Adrenal gland (tissue), 12 donors: Measurements from ENCODE around the gene HPS1. TPM values are rescaled to one million over a fixed set of nuclear protein-coding genes. Genes with fewer than 3 reads are reported as not detected.

Experiments used
- DNase-seq, 7 donors: peaks; one replicate each; pipeline ENCODE4 v3.0.0-alpha.2; 2019 to 2020
- H3K27ac ChIP-seq, 5 donors: fragments of 200-600 bp; sonication (generic) in 4 of 5; 1 replicate in 3 of 5; 2 replicates in 2 of 5; pipeline versions ENCODE4 v1.5.1 to v1.8.0; 2016 to 2020; ENCODE audit warnings: mild to moderate bottlenecking in 1 of 5
- H3K27me3 ChIP-seq: fragments of 200-600 bp; 2 replicates; pipeline ENCODE4 v1.8.0; 2021
- H3K36me3 ChIP-seq, 2 donors: fragments of 200-600 bp; replicated peaks in 1 of 2; 1 replicate in 1 of 2; 2 replicates in 1 of 2; pipeline versions ENCODE4 v1.5.1 to v1.8.0; 2018 to 2022
- H3K4me1 ChIP-seq, 2 donors: fragments of 200-600 bp; replicated peaks in 1 of 2; 1 replicate in 1 of 2; 2 replicates in 1 of 2; pipeline versions ENCODE4 v1.5.1 to v1.8.0; 2018 to 2021
- H3K4me3 ChIP-seq, 4 donors: fragments of 200-600 bp; sonication (generic) in 3 of 4; one replicate each; pipeline ENCODE4 v1.5.1; 2016 to 2018
- H3K9me3 ChIP-seq, 3 donors: fragments of 200-600 bp; sonication (generic) in 1 of 3; replicated peaks in 1 of 3; 1 replicate in 2 of 3; 2 replicates in 1 of 3; pipeline versions ENCODE4 v1.5.1 to v1.8.0; 2016 to 2021
- POLR2A ChIP-seq, 2 donors: fragments of 450-650 bp; IDR thresholded peaks; one replicate each; pipeline ENCODE4 v1.6.1; 2017; ENCODE audit warnings: antibody characterized with exemption in 2 of 2, mild to moderate bottlenecking in 2 of 2, moderate library complexity in 1 of 2
- WGBS, 4 donors: extraction: QIAGEN DNeasy Blood & Tissue Kit in 2 of 4; methylation state at CpG; one replicate each; pipeline versions ENCODE4 v1.1.5 to v1.1.7; 2013 to 2017; 5-methylcytosine and 5-hydroxymethylcytosine counted together
- intact Hi-C, 2 donors: fragments of 100-400 bp; cut with DNase I; formaldehyde crosslinking; loops; one replicate each; pipeline versions ENCODE4 v1.14.1 to v1.15.0; 2022 to 2023
- polyA plus RNA-seq, 3 donors: library from polyadenylated mRNA; stranded (reverse); fragments of 200-250 nt in 2 of 3; fragments of 350-450 nt in 1 of 3; fragmentation: Illumina TruSeq in 1 of 3; extraction: RNeasy Lipid Tissue Mini Kit (QIAGEN cat#74804) in 1 of 3; gene quantifications; one replicate each; pipeline ENCODE4 v1.2.3, GENCODE V29; 2013 to 2014
- total RNA-seq, 9 donors: library from RNA; depleted of rRNA in 4 of 9; stranded (reverse); fragments of >200 nt in 4 of 9; fragments of 120-200 nt in 1 of 9; fragmentation: NEBNext Ultra II Directional in 1 of 9; extraction: Animal tissue kit (Norgen Biotek cat#: 25700) in 1 of 9; gene quantifications; one replicate each; pipeline versions ENCODE4 v1.1.0 to v1.2.4, GENCODE V29; 2013 to 2023
- TF ChIP-seq, protein P1 (sequence below), 6 experiments: fragments of 450-650 bp in 4 of 6; fragments of 200-600 bp in 2 of 6; sonication (generic) in 1 of 6; IDR thresholded peaks; 1 replicate in 5 of 6; 2 replicates in 1 of 6; pipeline versions ENCODE4 v1.5.1 to v1.8.0; 2016 to 2021; ENCODE audit warnings: antibody characterized with exemption in 6 of 6, mild to moderate bottlenecking in 2 of 6, moderate library complexity in 1 of 6
- donor health status: healthy with polysubstance abuse.
- donor health status: Bipolar disorder and iron deficiency.
- donor health status: DM: yes; HTN: yes; CAD: no.
- donor health status: DM: no; HTN: no; CAD: no.
- donor health status: DM: no; HTN: no; CAD: no.
- donor health status: DM: yes; HTN: yes; CAD: no.

The HPS1 gene
- total and polyA plus RNA-seq, 12 donors = 28.6 to 95.6 (median 70.3) TPM

DNA sequence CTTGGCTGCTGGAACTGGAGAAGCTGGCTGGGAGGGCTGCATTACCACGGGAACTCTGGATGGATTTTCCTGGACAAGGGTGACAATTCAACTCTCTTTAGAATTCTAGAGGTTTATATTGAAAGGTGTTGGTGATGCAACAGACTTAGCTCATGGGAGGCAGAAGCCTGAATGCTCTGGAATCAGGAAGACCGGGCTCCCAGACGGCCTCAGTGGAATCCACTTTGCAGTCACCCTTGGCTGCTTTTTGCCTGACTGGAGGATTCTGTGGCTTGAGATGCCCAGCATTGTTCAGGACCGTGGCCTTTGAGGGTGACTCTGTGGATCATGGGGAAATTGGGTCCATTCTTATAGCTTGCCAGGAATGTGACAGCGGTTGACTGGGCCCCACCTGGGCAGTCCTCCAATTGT lies 64.0 kb downstream of the HPS1 start:
- Histone ChIP-seq H3K4me3 (no peak overlapping the region), H3K36me3 (peaks cover 0 to 3% of the 10 kb centered on the region in 2 donors), H3K27ac (peak overlapping the region in 2 of 5 donors; percentile 31 to 82), H3K9me3 (no peaks in the 10 kb centered on the region), H3K4me1 (no peaks in the 10 kb centered on the region), H3K27me3 (no peaks in the 10 kb centered on the region)
- TF ChIP-seq POLR2A (IDR thresholded peaks at IDR 0.05) = no peak
- TF ChIP-seq, protein P1, sequence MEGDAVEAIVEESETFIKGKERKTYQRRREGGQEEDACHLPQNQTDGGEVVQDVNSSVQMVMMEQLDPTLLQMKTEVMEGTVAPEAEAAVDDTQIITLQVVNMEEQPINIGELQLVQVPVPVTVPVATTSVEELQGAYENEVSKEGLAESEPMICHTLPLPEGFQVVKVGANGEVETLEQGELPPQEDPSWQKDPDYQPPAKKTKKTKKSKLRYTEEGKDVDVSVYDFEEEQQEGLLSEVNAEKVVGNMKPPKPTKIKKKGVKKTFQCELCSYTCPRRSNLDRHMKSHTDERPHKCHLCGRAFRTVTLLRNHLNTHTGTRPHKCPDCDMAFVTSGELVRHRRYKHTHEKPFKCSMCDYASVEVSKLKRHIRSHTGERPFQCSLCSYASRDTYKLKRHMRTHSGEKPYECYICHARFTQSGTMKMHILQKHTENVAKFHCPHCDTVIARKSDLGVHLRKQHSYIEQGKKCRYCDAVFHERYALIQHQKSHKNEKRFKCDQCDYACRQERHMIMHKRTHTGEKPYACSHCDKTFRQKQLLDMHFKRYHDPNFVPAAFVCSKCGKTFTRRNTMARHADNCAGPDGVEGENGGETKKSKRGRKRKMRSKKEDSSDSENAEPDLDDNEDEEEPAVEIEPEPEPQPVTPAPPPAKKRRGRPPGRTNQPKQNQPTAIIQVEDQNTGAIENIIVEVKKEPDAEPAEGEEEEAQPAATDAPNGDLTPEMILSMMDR (IDR thresholded peaks at IDR 0.05) = no peak
- WGBS, 4 donors = 77 to 84% (median 80%) methylated on average over 3 to 5 of the region's 5 CpGs
- no peak for DNase-seq
- intact Hi-C loops = no loop called here

DNA sequence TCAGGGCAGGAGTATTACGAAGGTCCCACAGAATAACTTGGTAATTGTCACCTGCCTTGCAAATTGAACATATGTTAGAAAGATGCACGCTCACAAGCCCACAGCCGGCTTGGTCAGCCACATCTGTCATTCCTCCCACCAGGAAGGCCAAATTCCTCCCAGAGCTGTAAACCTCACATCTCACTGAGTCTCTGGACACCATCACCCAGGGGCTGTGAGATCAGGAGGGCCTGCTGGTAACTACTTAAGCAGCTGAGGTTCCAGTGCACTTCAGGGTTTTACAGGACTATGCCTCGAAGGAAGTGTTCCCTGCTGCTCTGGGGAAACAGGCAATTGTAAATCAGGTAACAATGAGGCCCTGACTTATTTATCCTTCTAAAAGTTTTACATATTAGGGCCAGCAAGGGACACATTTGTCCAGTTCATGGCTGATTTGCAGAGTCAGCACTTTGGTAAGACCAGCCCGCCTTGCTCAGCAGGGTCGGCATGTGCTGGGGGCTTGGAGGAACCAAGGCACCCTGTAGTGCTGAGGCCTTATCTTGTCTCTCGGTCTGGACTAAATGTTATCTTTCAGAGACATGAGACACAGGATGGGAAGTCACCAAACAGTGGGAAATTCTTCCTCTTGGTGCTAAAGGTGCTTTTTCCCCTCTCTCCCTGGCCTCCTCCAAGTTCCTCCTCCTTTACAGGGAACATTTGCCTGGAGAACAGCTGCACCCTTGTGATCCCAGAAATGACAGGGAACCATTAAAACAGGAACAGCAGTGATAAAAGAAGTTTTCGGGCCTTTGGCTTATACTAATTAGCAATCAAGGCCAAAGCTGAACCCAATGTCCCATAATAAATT lies 66.0 kb downstream of the HPS1 start:
- Histone ChIP-seq H3K27ac (no peak overlapping the region), H3K36me3 (peaks cover 0 to 3% of the 10 kb centered on the region in 2 donors), H3K4me3 (no peak overlapping the region), H3K4me1 (no peaks in the 10 kb centered on the region), H3K27me3 (no peaks in the 10 kb centered on the region), H3K9me3 (no peaks in the 10 kb centered on the region)
- no peak for DNase-seq
- 81 to 88% (median 85%) methylated on average over 7 to 8 of the region's 8 CpGs for WGBS, 4 donors
- TF ChIP-seq, protein P1 (IDR thresholded peaks at IDR 0.05) = no peak
- TF ChIP-seq POLR2A (IDR thresholded peaks at IDR 0.05) = no peak
- intact Hi-C loops = no loop called here

DNA sequence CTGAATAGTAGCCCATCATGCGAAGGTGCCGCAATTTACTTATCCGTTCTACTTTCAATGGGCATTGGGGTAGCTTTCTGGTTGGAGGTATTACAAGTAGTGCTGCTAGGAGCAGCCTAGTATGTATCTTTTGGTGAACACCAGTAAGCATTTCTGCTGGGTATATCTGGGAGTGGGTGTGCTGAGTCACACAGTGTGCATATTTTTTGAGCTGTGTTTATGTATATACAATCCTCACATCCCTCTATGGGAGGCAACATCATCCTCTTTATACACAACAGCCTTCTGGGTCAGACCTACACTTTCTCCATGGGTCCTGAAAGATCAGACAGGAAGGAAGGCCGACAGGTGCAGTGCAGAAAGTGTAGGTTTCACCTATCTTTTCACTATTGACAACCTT lies 68.0 kb downstream of the HPS1 start:
- no peaks in the 10 kb centered on the region for H3K27me3 ChIP-seq
- H3K36me3 ChIP-seq = peaks cover 0 to 3% of the 10 kb centered on the region in 2 donors
- no peaks in the 10 kb centered on the region for H3K9me3 ChIP-seq
- no peak overlapping the region for H3K4me3 ChIP-seq
- H3K27ac ChIP-seq = no peak overlapping the region
- TF ChIP-seq, protein P1 (IDR thresholded peaks at IDR 0.05) = no peak
- no peak for TF ChIP-seq POLR2A (IDR thresholded peaks at IDR 0.05)
- no peaks in the 10 kb centered on the region for H3K4me1 ChIP-seq
- intact Hi-C loops = no loop called here
- DNase-seq = no peak
- 97 to 98% (median 97%) methylated on average over 4 of the region's 4 CpGs for WGBS, 4 donors

DNA sequence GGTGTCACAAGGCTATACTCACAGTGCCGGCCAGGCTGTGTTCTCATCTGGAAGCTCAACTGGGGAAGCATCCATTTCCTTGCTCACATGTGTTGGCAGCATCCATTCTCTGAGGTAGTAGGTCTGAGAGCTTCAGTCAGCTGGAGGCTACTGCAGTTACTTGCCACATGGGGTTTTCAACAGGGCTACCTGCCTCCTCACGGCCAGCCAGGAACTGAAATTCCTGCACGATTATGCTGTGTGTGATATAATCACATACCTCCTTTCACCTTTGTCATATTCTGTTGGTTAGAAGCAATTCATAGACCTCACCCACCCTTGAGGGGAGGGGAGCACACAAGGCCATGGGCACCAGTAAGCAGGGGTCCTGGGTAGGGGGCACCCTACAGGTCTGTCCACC lies 69.2 kb downstream of the HPS1 start:
- intact Hi-C loops = no loop called here
- Histone ChIP-seq H3K27me3 (no peaks in the 10 kb centered on the region), H3K4me1 (no peaks in the 10 kb centered on the region), H3K9me3 (no peaks in the 10 kb centered on the region), H3K4me3 (no peak overlapping the region), H3K27ac (no peak overlapping the region), H3K36me3 (no peaks in the 10 kb centered on the region)
- no peak for DNase-seq
- TF ChIP-seq POLR2A (IDR thresholded peaks at IDR 0.05) = no peak
- WGBS, 4 donors = 95 to 100% (median 96%) methylated on average over 2 to 3 of the region's 3 CpGs

DNA sequence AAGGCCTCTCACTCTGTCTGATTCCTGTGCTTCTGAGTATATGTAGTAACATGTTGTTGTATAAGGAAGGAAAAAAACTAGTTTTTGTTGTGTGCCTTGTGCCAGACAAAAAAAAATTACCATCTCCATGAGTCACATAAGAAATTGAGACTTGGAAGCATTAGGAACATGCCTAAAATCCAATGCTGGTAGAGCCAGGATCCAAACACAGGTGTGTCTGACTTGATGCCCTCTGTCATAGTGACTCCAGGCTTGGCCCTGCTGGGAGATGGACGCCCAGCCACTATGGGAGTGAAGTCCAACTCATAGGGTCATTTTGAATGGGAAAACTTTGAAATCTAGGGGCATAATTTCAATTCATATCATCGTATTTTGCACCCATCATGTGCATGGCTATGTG lies 69.7 kb downstream of the HPS1 start:
- WGBS, 4 donors = 87 to 98% (median 93%) methylated on average over 2 of the region's 2 CpGs

More for the DNA sequence above, 69.7 kb downstream of the HPS1 start:
- H3K27ac ChIP-seq = no peak overlapping the region
- H3K27me3 ChIP-seq = no peaks in the 10 kb centered on the region
- no peaks in the 10 kb centered on the region for H3K36me3 ChIP-seq
- no peaks in the 10 kb centered on the region for H3K9me3 ChIP-seq
- no peaks in the 10 kb centered on the region for H3K4me1 ChIP-seq
- intact Hi-C loops = no loop called here
- no peak for DNase-seq
- no peak overlapping the region for H3K4me3 ChIP-seq
- TF ChIP-seq, protein P1 (IDR thresholded peaks at IDR 0.05) = no peak
- no peak for TF ChIP-seq POLR2A (IDR thresholded peaks at IDR 0.05)
